B cell (primary cell): Measurements from ENCODE around the gene BMP7. TPM values are rescaled to one million over a fixed set of nuclear protein-coding genes. Genes with fewer than 3 reads are reported as not detected.

ENCODE experiments used
- ATAC-seq: fragments of 200-7000 bp; cut with Tn5 transposase; one replicate; pipeline ENCODE4 v1.10.0; 2021; ENCODE audit warnings: low read depth, mild to moderate bottlenecking, moderate number of reproducible peaks, moderate library complexity
- CTCF ChIA-PET: fragments of 350-600 bp; sonication (Branson Sonifier 250); formaldehyde crosslinking; loops from one replicate; lab custom pipeline; 2021; ENCODE audit warnings: antibody characterized with exemption, inconsistent platforms; lab: Charles Lee
- POLR2A ChIA-PET: fragments of 350-600 bp; sonication (Branson Sonifier 250); formaldehyde crosslinking; loops from one replicate; lab custom pipeline; 2021; ENCODE audit warnings: antibody characterized with exemption; lab: Charles Lee
- DNase-seq: peaks from one replicate; pipeline ENCODE4 v3.0.0; 2013
- H2AFZ ChIP-seq: 2 replicates; pipeline ENCODE4 v1.6.1; 2012; ENCODE audit warnings: mild to moderate bottlenecking, low read depth, low read length; ENCODE audit not compliant: insufficient read depth, poor library complexity, severe bottlenecking
- H3K27ac ChIP-seq, 2 donors: 1 replicate in 1 of 2; 2 replicates in 1 of 2; pipeline ENCODE4 v1.5.1; 2012 to 2013; ENCODE audit warnings: low read length in 2 of 2, mild to moderate bottlenecking in 2 of 2, moderate library complexity in 1 of 2
- H3K27me3 ChIP-seq, 4 experiments: fragments of 200-600 bp in 1 of 4; sonication (generic) in 1 of 4; replicated peaks in 1 of 4; 1 replicate in 2 of 4; 2 replicates in 2 of 4; pipeline versions ENCODE4 v1.6.1 to v1.7.0; 2013 to 2016; ENCODE audit warnings: low read length in 3 of 4, mild to moderate bottlenecking in 2 of 4, mixed read lengths in 1 of 4, moderate library complexity in 1 of 4; ENCODE audit not compliant: insufficient read depth in 4 of 4, control insufficient read depth in 3 of 4; ENCODE audit errors: control extremely low read depth in 1 of 4
- H3K36me3 ChIP-seq, 2 experiments: replicated peaks in 1 of 2; 1 replicate in 1 of 2; 2 replicates in 1 of 2; pipeline versions ENCODE4 v1.6.1 to v1.7.1; 2013; ENCODE audit warnings: low read length in 1 of 2; ENCODE audit not compliant: insufficient read depth in 2 of 2, control insufficient read depth in 1 of 2; ENCODE audit errors: control extremely low read depth in 1 of 2, extremely low read depth in 1 of 2
- H3K4me1 ChIP-seq, 2 donors: fragments of 200-600 bp in 1 of 2; sonication (generic) in 1 of 2; 1 replicate in 1 of 2; 2 replicates in 1 of 2; pipeline versions ENCODE4 v1.5.1 to v1.6.1; 2013 to 2017; ENCODE audit warnings: low read length in 2 of 2; ENCODE audit not compliant: control insufficient read depth in 2 of 2, insufficient read depth in 2 of 2
- H3K4me2 ChIP-seq: replicated peaks from 2 replicates; pipeline ENCODE3; 2012; ENCODE audit warnings: mild to moderate bottlenecking, low read depth, low read length; ENCODE audit not compliant: poor library complexity, severe bottlenecking
- H3K4me3 ChIP-seq, 5 experiments: fragments of 200-600 bp in 1 of 5; sonication (generic) in 1 of 5; 1 replicate in 3 of 5; 2 replicates in 2 of 5; pipeline versions ENCODE4 v1.5.1 to v1.7.0; 2011 to 2016; ENCODE audit warnings: low read length in 4 of 5, mild to moderate bottlenecking in 4 of 5, low read depth in 2 of 5, control low read depth in 1 of 5, moderate library complexity in 1 of 5; ENCODE audit not compliant: insufficient read depth in 1 of 5; ENCODE audit errors: control extremely low read depth in 1 of 5, extremely low read depth in 1 of 5
- H3K79me2 ChIP-seq: fragments of 200-600 bp; sonication (generic); one replicate; pipeline ENCODE4 v1.6.0; 2016; ENCODE audit warnings: low read length; ENCODE audit not compliant: control insufficient read depth, insufficient read depth
- H3K9ac ChIP-seq: fragments of 200-600 bp; sonication (generic); 2 replicates; pipeline ENCODE4 v1.6.1; 2017; ENCODE audit warnings: mild to moderate bottlenecking, low read length, moderate library complexity
- H3K9me3 ChIP-seq, 3 donors: one replicate each; pipeline versions ENCODE4 v1.6.1 to v1.7.1; 2013; ENCODE audit warnings: low read length in 2 of 3; ENCODE audit not compliant: control insufficient read depth in 2 of 3, insufficient read depth in 1 of 3; ENCODE audit errors: control extremely low read depth in 1 of 3
- H4K20me1 ChIP-seq: 2 replicates; pipeline ENCODE4 v1.6.0; 2012; ENCODE audit warnings: mild to moderate bottlenecking, low read length; ENCODE audit not compliant: insufficient read depth, control insufficient read depth, poor library complexity, severe bottlenecking
- H3K27ac Mint-ChIP-seq: one replicate; pipeline ENCODE4 v1.8.0; 2021; ENCODE audit warnings: mixed read lengths
- H3K27me3 Mint-ChIP-seq: one replicate; pipeline ENCODE4 v1.8.0; 2021; ENCODE audit warnings: mixed read lengths
- H3K4me1 Mint-ChIP-seq: one replicate; pipeline ENCODE4 v1.8.0; 2021; ENCODE audit warnings: mixed read lengths
- H3K4me3 Mint-ChIP-seq: one replicate; pipeline ENCODE4 v1.8.0; 2021; ENCODE audit warnings: mixed read lengths
- H3K9me3 Mint-ChIP-seq: one replicate; pipeline ENCODE4 v1.8.0; 2022; ENCODE audit warnings: mixed read lengths; ENCODE audit not compliant: insufficient read depth
- EZH2 ChIP-seq: IDR thresholded peaks from 2 replicates; pipeline ENCODE4 v1.6.1; 2012; ENCODE audit warnings: borderline replicate concordance, low read depth, mild to moderate bottlenecking, moderate library complexity, low read length; ENCODE audit not compliant: insufficient read depth, poor library complexity, severe bottlenecking
- WGBS: methylation state at CpG from one replicate; pipeline ENCODE4 v1.1.5; 2013; ENCODE audit warnings: missing lambda C conversion rate; ENCODE audit not compliant: insufficient coverage; 5-methylcytosine and 5-hydroxymethylcytosine counted together
- intact Hi-C: fragments of 100-400 bp; cut with micrococcal nuclease; formaldehyde crosslinking; loops from one replicate; pipeline ENCODE4 v1.10.0; 2022
- polyA plus RNA-seq: library from polyadenylated mRNA; depleted of rRNA; stranded (reverse); fragments of >200 nt; gene quantifications from 2 replicates; pipeline ENCODE4 v1.2.3, GENCODE V29; 2012
- total RNA-seq, 2 donors: library from RNA; stranded (reverse); fragments of 120-200 nt in 1 of 2; gene quantifications; 1 replicate in 1 of 2; 2 replicates in 1 of 2; pipeline versions ENCODE4 v1.2.3 to v1.2.4, GENCODE V29; 2013 to 2022
- TF ChIP-seq, protein P1 (sequence below): fragments of 200-600 bp; IDR thresholded peaks from one replicate; pipeline ENCODE4 v1.8.0; 2022; ENCODE audit warnings: antibody characterized with exemption, mild to moderate bottlenecking

BMP7 gene
- total and polyA plus RNA-seq, 2 donors (not counting 1 experiment from before 2014, with no cell fraction given) = not detected

DNA sequence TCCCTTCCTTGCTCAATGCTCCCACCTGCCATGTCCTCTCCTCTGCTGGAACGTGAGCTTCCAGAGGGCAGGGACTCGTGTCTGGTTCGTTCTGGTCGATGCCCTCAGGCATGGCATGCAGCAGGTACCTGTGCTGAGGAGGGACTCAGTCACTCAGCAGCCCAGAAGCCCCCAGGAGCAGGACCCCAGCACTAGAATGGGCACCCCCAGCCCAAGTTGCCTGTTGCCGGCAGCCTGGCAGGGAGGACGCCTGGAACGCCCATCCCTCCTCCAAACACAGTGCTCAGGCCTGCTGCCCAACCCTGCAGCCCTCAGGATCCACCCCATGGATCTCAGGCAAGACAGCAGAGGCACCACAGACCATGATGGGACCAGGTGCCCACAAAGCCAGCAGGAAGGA is 40.6 kb downstream of the BMP7 start:
- H3K27ac Mint-ChIP-seq = no peak overlapping the region
- TF ChIP-seq EZH2 = no peak
- TF ChIP-seq, protein P1, sequence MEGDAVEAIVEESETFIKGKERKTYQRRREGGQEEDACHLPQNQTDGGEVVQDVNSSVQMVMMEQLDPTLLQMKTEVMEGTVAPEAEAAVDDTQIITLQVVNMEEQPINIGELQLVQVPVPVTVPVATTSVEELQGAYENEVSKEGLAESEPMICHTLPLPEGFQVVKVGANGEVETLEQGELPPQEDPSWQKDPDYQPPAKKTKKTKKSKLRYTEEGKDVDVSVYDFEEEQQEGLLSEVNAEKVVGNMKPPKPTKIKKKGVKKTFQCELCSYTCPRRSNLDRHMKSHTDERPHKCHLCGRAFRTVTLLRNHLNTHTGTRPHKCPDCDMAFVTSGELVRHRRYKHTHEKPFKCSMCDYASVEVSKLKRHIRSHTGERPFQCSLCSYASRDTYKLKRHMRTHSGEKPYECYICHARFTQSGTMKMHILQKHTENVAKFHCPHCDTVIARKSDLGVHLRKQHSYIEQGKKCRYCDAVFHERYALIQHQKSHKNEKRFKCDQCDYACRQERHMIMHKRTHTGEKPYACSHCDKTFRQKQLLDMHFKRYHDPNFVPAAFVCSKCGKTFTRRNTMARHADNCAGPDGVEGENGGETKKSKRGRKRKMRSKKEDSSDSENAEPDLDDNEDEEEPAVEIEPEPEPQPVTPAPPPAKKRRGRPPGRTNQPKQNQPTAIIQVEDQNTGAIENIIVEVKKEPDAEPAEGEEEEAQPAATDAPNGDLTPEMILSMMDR = no peak
- no peaks in the 10 kb centered on the region for H3K4me1 Mint-ChIP-seq
- H3K27me3 ChIP-seq = peaks cover 0 to 5% (median 0%) of the 10 kb centered on the region in 4 experiments
- H3K4me1 ChIP-seq = no peaks in the 10 kb centered on the region
- H3K27me3 Mint-ChIP-seq = peaks cover 3% of the 10 kb centered on the region
- no peaks in the 10 kb centered on the region for H3K79me2 ChIP-seq
- H4K20me1 ChIP-seq = no peaks in the 10 kb centered on the region
- H3K9ac ChIP-seq = no peak overlapping the region
- DNase-seq (no peak), ATAC-seq (no peak)
- H3K9me3 ChIP-seq = peaks cover 0 to 3% (median 0%) of the 10 kb centered on the region in 3 donors
- H3K9me3 Mint-ChIP-seq = no peaks in the 10 kb centered on the region
- no peak overlapping the region for H3K4me2 ChIP-seq
- ChIA-PET CTCF (no interaction called here), POLR2A (no interaction called here)
- no peak overlapping the region for H2AFZ ChIP-seq
- no peak overlapping the region for H3K4me3 Mint-ChIP-seq
- H3K36me3 ChIP-seq = no peaks in the 10 kb centered on the region
- H3K27ac ChIP-seq = no peak overlapping the region
- intact Hi-C loops = no loop called here
- H3K4me3 ChIP-seq = no peak overlapping the region
- 78% methylated on average over 5 of the region's 7 CpGs for WGBS

DNA sequence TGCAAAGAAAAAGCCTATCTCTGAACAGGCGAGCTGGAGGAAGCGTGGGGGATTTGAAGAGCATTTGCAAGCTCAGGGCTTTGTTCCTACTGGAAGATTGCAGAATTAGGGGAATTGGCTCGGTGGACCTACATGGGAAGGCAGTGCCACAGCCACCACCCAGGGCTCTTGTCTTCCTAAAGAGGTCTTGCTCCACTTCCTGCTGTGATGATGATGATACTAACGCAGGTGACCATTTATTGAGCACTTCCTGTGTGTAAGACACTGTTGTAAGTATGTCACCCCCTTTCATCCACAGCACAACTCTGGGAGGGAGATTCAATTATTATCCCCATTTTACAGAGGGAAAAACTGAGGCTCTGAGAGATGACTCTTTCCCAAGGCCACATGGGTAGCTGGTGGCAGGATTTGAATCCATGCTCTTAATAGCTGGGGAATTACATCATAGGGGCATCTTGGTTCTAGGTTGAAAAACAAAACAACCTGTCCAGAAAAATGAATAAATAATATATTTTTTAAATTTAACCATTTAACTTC is 41.2 kb downstream of the BMP7 start:
- CTCF ChIA-PET = no interaction called here

More for the DNA sequence above, 41.2 kb downstream of the BMP7 start:
- no peak overlapping the region for H3K27ac ChIP-seq
- H2AFZ ChIP-seq = no peak overlapping the region
- no peak for ATAC-seq
- POLR2A ChIA-PET = no interaction called here
- 81% methylated on average over 3 of the region's 4 CpGs for WGBS
- Mint-ChIP-seq H3K4me3 (no peak overlapping the region), H3K4me1 (no peaks in the 10 kb centered on the region), H3K9me3 (no peaks in the 10 kb centered on the region), H3K27ac (no peak overlapping the region), H3K27me3 (peaks cover 3% of the 10 kb centered on the region)
- H3K4me2 ChIP-seq = no peak overlapping the region
- no peak overlapping the region for H3K4me3 ChIP-seq
- DNase-seq = no peak
- H3K9me3 ChIP-seq = peaks cover 0 to 3% (median 0%) of the 10 kb centered on the region in 3 donors
- no peaks in the 10 kb centered on the region for H3K36me3 ChIP-seq
- TF ChIP-seq, protein P1 = no peak
- no peak for TF ChIP-seq EZH2
- no peak overlapping the region for H3K9ac ChIP-seq
- no peaks in the 10 kb centered on the region for H4K20me1 ChIP-seq
- no peaks in the 10 kb centered on the region for H3K79me2 ChIP-seq
- intact Hi-C loops = no loop called here
- peaks cover 0 to 5% (median 0%) of the 10 kb centered on the region in 4 experiments for H3K27me3 ChIP-seq
- H3K4me1 ChIP-seq = no peaks in the 10 kb centered on the region
